GM12873 (cell line): Measurements from ENCODE around the gene ANK2.

Source experiments
- CTCF ChIP-seq: IDR thresholded peaks from 2 replicates; pipeline ENCODE4 v1.5.1; 2012; ENCODE audit warnings: low read depth, mild to moderate bottlenecking, moderate library complexity, low read length, control low read depth; ENCODE audit not compliant: insufficient read depth; ENCODE audit errors: missing control alignments

The ANK2 gene

GRCh38 chr4:113049421-113050370, at the start of gene ANK2:
Gene ANK2 (plus strand): TSS chr4:113049653. CDS start chr4:113049729, 76 bp downstream.
- TF ChIP-seq CTCF, result no peak

GRCh38 chr4:113003841-113004240, 45.6 kb upstream of the ANK2 start:
- TF ChIP-seq CTCF, result no peak

- no peak for TF ChIP-seq CTCF
These were observed 44.8 kb upstream of the ANK2 start for GRCh38 chr4:113004655-113005054.

- no peak for TF ChIP-seq CTCF
These were observed 42.8 kb upstream of the ANK2 start for GRCh38 chr4:113006632-113007031.

GRCh38 chr4:113007151-113007550, 42.3 kb upstream of the ANK2 start:
- no peak for TF ChIP-seq CTCF

GRCh38 chr4:113008135-113008534, 41.3 kb upstream of the ANK2 start:
- no peak for TF ChIP-seq CTCF

GRCh38 chr4:113008716-113009115, 40.7 kb upstream of the ANK2 start:
- no peak for TF ChIP-seq CTCF
